ENCODE measurements around the gene ZBTB49.
"Not testable (repeated sequence)": the region's sequence is repeated elsewhere in the genome, so short reads cannot be mapped to it uniquely, and the experiment has no call there.

The ZBTB49 gene

DNA sequence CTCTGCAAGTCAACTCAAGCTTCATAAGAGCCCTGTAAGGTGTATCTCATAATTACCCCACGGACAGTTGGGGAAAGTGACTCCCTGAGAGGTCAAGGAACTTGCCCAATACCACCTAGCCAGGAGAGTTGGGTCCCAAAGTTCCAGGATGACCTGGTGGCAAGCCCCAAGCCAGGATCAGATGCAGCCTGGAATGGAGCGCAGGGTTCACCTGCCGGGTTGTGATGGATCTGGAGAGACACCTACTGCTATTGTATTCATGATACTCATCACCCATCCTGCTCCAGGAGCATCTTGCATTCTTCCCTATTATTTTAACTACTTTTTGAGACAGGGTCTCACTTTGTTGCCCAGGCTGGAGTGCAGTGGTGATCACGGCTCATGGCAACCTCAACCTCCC lies 36.1 kb downstream of the ZBTB49 start:
- DNase-seq: no peak

DNA sequence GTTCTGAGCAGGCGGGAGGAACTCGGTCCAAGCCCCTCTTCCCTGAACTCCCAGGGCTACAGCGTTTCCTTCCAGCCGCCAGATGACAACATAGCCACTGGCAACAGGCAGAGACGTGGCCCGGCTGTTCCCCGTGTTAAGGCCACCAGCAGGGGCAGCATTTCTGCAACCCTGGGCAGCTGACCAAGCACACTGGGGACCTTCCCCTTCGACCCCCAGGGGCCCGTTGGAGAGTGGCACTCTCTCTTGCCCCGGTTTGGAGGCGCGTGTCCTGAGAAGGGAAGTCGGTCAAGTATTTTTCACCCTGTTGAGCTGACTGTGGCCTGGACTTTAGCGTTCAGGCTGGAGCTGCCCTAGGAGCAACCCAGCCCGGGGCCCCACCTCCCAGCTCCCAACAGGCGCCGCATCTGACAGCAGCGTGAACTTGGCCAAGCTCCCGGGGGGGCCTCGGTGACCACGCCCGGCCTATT lies 37.6 kb downstream of the ZBTB49 start:
- DNase-seq: no peak

DNA sequence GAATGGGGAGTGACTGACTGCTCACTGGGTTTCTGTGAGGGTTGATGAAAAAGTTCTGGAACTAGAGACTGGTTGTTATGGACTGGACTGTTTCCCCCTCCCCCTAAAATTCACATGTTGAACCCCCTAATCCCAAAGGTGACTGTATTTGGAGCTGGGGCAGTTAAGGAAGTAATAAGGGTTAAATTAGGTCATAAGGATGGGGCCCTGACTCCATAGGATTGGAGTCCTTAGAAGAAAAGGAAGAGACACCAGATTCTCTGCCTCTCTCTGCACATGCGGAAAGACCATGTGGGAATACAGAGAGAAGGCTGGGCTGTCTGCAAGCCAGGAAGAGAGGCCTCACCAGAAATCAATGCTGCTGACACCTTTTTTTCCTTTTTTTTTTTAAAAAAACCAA lies 38.2 kb downstream of the ZBTB49 start:
- DNase-seq: no peak

DNA sequence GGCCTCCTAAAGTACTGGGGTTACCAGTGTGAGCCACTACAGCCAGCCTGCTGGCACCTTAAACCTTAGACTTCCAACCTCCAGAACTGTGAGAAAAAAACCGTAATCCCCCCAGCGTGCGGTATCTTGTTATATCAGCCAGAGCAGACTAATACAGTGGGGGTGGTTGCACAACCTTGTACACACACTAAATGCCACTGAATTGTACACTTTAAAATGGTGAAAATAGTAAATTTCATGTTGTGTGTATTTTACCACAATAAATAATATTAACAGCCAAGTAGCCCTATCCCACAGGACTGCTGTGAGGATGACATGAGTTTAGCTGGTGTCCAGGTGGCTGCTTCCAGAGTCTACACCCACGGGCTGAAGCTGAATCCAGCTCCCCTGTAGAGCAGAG lies 38.8 kb downstream of the ZBTB49 start:
- DNase-seq: no peak

DNA sequence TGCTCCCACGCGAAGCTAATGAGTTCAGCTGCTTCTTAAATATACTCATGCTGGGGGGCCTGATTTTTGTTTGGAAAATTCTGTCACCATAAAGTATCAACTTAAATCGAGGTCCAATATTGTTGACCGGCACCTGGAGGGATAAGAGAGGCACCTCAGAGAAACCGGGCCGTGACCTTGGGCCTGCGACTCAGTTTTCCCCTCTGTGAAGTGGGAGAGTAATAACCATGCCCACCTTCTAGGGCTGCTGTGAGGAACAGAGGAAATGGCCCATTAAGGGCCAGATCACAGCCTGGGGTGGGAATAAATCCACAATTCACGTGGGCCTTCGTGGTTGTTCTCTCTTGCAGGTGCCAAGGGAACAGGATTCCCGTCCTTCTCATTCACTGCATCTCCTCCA lies 39.4 kb downstream of the ZBTB49 start:
- no peak for DNase-seq

DNA sequence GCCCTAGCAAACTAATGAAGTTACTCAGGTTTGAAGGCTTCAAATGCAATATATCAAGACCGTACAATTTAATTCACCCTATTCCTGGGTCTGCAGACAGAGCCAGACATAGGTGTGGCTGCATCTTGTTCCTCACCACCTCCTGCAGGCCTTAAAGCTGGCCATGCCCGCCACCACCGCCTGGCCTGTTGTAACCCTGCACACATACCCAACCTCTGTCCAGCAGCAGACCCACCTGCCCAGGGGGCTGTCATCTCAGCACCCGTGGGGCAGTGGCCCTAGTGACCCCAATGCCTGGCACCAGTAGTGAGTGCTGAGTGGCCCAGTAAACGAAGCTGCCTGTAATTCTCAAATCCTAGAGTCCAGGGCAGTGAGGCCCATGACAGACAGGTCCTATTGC lies 40.7 kb downstream of the ZBTB49 start:
- no peak for DNase-seq

DNA sequence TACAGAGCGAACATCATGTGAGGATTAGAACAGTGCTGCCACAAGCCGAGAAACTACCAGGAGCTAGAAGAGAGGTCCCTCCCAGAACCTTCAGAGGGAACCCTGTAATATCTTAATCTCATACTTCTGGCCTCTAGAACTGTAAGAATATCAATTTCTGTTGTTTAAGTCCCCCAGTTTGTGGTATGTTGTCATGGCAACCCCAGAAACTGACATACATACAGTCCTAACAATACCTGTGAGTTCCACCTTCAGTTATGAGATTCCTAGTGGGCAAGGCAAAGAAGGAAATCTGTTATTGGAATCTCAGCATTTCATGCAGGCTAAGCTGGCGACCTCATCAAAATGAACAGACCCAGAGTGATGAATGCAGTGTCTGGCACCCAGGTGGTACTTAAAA lies 42.5 kb downstream of the ZBTB49 start:
- DNase-seq: no peak

DNA sequence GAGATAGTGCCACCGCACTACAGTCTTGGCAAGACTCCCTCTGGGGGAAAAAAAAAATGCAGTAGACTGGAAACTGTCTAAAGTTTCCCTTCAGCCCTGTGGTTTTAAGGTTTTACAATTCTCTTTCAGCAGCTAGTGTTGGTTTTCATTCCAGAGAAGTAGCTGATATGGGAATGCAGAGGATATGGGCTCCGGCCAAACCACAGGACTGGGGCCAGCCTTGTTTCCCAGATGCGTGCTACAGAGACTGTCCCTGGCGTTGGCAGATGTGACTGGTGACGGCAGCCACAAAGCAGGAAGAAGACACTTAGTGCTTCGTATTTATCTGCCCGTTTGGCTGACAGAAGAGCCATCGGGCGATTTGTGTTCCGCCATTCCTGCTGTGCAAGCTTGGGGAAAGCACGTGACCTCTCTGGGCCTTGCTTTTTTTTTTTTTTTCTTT lies 43.2 kb downstream of the ZBTB49 start:
- no peak for DNase-seq

DNA sequence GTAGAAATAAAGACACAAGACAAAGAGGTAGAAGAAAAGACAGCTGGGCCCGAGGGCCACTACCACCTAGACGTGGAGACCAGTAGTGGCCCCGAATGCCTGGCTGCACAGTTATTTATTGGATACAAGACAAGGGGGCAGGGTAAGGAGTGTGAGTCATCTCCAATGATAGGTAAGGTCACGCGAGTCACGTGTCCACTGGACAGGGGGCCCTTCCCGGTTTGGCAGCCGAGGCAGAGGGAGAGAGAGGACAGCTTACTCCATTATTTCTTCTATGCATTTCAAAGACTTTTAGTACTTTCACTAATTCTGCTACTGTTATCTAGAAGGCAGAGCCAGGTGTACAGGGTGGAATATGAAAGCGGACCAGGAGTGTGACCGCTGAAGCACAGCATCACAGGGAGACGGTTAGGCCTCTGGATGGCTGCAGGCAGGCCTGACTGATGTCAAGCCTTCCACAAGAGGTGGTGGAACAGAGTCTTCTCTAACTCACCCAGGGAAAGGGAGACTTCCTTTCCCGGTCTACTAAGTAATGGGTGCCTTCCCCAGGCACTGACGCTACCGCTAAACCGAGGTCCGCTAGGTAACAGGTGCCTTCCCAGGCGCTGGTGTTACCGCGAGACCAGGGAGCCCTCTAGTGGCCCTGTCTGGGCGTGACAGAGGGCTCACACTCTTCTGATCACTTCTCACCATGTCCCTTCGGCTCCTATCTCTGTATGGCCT lies 44.9 kb downstream of the ZBTB49 start:
- DNase-seq: peak; percentile 52

DNA sequence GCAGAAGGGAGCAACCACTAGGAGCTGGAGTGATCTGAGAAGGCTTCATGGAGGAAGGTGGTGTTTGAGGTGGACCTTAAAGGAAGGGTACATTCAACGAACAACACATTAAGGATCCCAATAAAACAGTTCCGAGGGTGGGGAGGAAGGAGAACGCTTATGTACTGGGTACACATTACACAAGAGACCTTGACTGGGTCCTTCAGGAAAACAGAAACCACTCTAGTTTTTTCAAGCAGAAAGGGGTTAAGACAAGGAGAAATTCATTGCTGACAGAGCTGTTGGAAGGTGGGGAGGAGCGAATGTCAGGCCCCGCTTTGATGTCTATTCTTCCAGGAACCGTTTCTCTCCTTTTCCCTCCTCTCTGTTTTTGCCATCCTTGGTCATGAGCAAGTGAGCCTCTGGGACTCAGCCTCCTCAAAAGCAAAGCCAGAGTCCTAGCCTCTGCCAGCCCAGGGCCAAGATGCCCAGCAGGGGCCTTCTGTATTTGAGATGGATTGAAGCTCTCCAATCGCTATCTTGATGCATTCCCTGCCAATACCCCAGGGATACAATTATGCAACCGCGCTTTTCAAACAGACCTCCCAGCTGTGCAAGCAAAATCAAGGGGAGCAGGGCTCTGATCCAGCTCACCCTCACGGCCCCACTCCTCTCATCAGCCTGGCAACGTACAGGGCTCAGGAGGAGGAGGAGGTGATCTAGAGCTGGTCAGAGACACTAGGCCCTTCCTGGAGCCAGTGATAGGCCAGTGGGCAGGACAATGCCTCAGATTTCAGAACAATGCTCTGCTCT lies 48.4 kb downstream of the ZBTB49 start:
- DNase-seq: no peak

DNA sequence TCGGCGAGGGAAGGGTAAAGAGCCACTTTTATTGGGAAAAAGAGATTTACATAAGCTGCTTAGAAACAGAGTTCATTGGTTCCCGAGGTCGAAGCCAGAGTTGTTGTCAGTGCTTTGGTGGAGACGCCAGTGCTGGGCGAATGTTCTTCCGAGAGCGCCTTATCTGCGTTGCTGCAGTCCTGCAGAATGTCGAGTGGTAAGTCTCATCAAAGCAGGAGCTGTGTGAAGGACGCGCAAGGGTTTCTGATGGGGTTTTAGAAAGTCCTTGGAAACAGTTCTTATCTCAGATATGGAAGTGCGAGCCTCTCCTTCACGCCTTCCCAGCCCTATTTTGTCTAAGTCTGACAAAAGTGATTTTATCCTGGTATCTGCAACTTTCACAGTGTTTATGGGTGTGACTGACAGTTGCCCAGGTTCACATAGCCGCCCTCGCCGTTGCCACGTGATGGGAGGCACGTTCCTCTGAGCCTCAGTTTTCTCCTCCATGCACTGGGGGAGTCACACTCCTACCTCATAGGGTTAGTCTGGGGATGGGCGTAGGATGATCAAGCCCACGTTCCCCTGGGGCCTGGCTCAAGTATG lies 49.5 kb downstream of the ZBTB49 start:
- no peak for DNase-seq

DNA sequence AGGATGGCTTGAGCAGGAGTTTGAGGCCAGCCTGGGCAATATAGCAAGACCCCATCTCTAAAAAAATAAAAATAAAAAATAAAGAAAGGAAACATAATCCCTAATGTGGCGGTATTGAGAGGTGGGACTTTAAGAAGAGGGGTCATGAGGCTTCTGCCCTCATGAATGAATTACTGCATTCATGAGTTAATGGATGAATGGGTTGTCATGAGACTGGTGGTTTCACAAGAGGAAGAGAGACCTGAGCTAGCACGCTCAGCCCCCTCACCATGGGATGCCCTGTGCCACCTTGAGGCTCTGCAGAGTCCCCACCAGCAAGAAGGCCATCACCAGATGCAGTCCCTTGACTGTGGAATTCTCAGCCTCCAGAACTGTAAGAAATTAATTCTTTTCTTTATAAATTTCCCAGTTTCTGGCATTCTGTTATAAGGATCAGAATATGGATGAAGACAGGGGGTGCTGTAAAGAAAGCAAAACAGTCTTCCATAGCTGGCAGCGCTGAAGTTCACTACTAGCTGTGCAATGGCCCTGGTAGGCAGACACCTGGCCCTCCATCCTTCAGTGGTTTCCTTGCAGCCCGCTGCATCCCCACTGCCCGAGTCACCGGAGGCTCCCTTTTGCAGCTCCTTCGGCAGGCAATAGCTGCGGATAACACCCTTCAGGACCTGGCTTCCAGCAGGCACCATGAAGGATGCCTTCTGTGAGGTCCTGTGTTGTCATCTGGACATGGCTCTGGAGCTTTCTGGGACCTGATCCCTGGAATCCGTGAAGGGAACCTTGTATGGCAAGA lies 52.0 kb downstream of the ZBTB49 start:
- DNase-seq: no peak

DNA sequence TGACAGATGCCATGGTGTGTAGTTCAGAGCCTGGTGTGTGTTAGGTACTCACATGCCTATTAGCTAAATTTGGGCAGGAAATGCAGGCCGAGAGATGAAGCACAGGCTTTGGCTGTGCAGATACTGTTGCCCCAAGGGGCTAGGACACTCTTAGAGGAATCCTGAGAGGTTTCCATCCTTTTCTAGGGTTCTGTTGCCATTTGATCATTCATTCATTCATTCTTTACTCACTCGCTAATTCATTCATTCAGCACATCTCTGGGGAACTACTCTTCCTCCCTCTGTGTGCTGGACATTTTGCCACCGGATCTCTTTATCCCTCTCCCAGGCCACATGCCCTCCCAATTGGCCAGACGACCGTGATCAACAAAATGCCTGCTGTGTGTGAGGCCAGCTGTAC lies 53.0 kb downstream of the ZBTB49 start:
- no peak for DNase-seq

DNA sequence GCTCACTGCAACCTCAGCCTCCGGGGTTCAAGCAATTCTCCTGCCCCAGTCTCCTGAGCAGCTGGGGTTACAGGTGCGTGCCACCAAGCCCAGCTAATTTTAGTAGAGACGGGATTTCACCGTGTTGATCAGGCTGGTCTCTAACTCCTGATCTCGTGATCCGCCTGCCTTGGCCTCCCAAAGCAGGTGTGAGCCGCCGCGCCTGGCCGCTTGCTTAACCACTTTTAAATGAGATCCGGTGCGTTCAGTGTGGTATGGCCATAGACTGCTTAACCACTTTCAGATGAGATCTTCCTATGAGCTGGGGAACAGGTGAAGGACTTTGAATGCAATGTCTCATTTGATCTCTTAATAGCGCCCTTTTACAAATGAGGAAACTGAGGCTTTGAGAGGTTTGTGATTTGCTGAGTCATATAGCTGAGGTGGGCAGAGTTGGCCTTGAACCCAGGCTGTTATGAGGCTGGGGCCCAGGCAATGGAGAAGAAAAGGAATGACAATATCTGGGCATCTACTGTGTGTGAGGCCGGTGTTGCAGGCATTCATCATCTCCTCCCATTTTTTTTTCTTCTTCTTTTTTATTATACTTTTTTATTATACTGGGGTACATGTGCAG lies 55.0 kb downstream of the ZBTB49 start:
- no peak for DNase-seq

DNA sequence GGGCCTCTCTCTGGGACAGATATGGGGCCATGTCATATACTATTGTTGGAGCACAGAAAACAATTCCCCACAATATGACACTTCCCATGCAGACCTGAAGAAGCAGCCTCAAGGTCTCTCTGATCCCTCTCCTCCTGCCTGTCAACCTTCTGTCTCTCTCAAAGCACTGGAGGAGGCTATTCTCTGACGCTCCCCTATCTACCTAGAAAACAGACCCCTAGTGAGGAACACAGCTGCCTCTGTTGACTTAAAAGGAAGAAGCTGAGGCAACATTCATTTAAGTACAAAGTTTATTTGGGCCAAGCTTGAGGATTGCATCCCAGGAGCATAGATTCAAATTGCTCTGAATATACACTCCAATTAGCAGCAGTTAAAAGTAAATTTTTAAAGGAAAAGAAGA lies 57.5 kb downstream of the ZBTB49 start:
- no peak for DNase-seq

DNA sequence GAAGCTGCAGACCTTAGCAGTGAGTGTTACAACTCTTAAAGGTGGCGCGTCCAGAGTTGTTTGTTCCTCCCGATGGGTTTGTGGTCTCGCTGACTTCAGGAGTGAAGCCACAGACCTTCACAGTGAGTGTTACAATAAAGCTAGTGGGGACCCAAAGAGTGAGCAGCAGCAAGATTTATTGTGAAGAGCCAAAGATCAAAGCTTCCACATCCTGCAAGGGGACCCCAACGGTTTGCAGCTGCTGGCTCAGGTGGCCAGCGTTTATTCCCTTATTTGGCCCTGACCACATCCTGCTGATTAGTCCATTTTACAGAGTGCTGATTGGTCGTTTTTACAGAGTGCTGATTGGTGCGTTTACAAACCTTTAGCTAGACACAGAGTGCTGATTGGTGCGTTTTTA lies 58.5 kb downstream of the ZBTB49 start:
- DNase-seq: not testable (repeated sequence)

DNA sequence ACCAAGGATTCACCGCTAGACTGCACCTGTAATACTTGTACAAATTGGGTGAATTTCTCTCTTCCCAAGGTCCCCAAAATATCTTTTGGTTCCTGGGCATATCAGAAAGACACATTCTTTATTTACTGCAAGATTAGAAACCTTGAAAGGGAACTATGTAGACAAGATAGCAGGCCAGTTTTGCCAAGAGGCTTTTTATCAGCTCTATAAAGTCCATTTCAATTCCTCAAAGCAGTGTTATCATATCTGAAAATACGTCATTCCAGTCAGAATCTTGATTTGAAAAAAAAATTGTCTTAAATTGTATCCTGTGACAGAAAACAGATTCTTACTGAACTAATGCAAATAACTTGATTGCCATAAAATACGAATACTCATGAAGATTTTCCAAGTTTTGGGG lies 59.8 kb downstream of the ZBTB49 start:
- no peak for DNase-seq

DNA sequence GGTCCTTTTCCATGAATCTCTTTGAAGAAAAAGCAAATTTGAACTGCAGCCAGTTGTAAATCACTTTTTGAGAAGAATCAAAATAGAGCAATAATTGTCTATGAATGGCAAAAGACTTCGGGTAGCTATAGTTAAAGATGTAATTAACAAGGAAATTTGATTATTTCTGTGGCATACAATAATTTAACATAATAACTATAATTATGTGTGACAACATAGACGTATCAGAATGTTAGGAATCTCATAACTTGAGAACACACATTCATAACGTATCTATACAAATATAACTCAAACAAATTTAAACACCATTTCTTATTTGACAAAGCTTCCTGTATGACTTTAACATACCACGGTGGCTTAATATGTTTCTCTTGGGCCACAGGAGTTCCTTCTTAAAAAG lies 60.9 kb downstream of the ZBTB49 start:
- no peak for DNase-seq

DNA sequence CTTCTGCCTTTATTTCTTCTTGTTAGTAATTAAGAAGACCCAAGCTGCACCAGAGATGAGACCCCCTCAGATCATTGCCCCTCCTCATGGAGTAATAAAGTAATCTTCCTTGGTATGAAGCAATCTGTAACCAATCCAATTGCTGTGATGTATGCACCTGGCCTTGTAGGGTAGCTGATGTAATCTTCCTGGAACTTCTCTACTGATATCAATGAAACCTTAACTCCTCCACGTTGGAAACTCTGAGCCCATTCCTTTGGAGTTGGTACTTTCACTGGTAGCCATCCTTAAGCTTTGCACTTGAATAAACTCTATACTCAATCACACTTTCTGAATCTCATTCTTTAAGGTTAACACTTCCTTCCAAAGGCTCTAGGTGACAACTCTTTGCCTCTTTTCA lies 65.3 kb downstream of the ZBTB49 start:
- no peak for DNase-seq

DNA sequence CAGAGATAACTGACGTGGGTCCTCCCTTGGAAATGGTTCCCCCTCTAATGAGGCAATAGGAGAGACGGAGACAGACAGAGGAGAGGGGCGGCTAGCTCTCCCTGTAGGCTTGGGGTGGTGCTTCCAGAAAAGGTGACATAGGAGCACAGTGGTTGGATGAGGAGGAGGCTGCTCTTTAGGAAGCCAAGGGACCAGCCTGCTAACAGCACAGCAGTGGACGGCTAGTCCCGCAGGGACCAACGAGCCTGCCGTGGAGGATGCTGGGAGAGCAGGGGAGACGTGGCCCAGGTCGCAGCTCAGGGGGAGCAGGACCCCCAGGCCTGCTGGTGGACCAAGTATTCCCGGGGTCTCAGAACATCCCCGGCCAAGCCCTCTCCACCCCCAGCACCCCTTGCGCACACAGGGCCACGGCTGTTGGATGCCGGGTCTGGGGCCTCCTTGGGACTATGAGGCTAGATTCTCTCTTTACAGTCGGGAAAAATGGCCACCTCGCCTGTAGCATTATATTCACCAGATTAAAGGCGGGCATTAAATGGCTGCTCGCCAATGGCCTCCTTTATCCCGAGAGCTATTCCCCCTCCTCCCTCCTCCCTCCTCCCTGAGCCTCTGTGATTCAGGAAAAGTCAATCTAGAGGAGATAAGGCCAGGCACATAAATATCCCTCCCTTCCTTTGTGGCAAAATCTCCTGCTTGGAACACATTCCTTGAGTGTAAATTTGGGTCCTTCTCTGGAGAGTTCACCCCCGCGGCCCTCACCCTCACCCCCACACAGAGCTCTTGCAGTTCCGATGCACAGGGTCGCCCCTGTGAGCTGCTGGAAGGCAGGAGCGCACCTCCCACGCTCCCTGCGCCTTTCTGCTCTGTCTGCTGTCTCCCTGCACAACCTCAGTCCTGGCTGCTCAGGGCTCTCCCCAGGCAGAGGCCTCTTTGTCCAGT lies 66.3 kb downstream of the ZBTB49 start:
- no peak for DNase-seq

DNA sequence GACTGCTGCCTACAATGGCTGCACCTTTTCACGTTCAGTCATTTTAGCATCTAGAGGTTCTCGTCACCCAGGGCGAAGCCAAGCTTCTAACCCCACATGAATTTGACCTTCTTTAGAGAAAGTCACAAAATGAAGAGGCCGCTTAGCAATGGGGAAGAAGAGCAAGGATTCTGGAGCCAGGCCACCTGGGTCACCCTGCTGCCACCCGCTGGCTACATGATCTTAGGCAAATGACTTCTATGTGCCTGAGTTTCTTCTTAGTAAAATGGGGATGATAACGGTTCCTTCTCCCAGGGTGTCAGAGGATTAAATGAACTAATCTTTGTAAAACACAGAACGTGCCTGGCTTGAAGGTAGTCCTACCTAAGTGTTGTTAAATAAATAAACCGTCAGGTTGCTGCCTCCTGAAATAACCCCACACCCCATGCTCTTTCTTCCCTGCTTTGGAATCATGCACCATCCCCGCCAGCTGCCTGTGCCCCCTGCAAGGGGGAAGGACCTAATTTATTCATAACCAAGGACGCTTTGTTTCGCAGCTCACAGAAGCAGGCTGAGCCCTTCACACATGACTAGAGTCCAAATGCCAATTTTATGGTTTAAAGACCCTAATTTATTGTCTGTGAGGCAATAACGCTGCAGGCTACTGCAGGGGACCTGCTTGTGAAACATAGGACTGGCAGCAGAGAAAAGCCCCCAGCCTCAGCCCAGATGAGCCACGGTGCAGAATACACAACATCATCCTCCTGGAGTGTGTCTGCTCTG lies 68.2 kb downstream of the ZBTB49 start:
- DNase-seq: no peak

Data from NCI-H1694 (cell line).